ENCODE data around the gene C11orf21.
"Not testable (repeated sequence)": the region's sequence is repeated elsewhere in the genome, so short reads cannot be mapped to it uniquely, and the experiment has no call there.

C11orf21 gene

GRCh38 chr11:2290351-2290841 lies 11.3 kb downstream of the C11orf21 start:
- TF ChIP-seq, protein P1, sequence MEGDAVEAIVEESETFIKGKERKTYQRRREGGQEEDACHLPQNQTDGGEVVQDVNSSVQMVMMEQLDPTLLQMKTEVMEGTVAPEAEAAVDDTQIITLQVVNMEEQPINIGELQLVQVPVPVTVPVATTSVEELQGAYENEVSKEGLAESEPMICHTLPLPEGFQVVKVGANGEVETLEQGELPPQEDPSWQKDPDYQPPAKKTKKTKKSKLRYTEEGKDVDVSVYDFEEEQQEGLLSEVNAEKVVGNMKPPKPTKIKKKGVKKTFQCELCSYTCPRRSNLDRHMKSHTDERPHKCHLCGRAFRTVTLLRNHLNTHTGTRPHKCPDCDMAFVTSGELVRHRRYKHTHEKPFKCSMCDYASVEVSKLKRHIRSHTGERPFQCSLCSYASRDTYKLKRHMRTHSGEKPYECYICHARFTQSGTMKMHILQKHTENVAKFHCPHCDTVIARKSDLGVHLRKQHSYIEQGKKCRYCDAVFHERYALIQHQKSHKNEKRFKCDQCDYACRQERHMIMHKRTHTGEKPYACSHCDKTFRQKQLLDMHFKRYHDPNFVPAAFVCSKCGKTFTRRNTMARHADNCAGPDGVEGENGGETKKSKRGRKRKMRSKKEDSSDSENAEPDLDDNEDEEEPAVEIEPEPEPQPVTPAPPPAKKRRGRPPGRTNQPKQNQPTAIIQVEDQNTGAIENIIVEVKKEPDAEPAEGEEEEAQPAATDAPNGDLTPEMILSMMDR (IDR thresholded peaks at IDR 0.05; ENCODE audit: low read depth, low read length), result no peak
- no peak overlapping the region for H3K4me3 ChIP-seq (ENCODE audit: low read depth, low read length)

- TF ChIP-seq, protein P1 (IDR thresholded peaks at IDR 0.05; ENCODE audit: low read depth, low read length), result no peak
- no peak overlapping the region for H3K4me3 ChIP-seq (ENCODE audit: low read depth, low read length)
Observed at GRCh38 chr11:2289859-2290258, 11.9 kb downstream of the C11orf21 start.

- TF ChIP-seq, protein P1 (IDR thresholded peaks at IDR 0.05; ENCODE audit: low read depth, low read length), result no peak
- H3K4me3 ChIP-seq (ENCODE audit: low read depth, low read length), result no peak overlapping the region
Observed at GRCh38 chr11:2289350-2289749, 12.4 kb downstream of the C11orf21 start.

- TF ChIP-seq, protein P1 (IDR thresholded peaks at IDR 0.05; ENCODE audit: low read depth, low read length), result no peak
Observed at GRCh38 chr11:2287091-2287490, 14.6 kb downstream of the C11orf21 start.

DNA sequence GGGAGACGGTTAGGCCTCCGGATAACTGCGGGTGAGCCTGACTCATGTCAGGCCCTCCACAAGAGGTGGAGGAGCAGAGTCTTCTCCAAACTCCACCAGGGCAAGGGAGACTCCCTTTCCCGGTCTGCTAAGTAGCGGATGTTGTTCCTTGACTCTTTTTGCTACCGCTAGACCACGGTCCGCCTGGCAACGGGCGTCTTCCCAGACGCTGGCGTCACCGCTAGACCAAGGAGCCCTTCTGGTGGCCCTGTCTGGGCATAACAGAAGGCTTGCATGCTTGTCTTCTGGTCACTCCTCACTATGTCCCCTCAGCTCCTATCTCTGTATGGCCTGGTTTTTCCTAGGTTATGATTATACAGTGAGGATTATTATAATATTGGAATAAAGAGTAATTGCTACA lies 15.4 kb downstream of the C11orf21 start:
- H3K4me3 ChIP-seq (ENCODE audit: low read depth, low read length), result not testable (repeated sequence)

More at GRCh38 chr11:2287091-2287490, 14.6 kb downstream of the C11orf21 start:
- no peak overlapping the region for H3K4me3 ChIP-seq (ENCODE audit: low read depth, low read length)

GRCh38 chr11:2280208-2280607 lies 21.5 kb downstream of the C11orf21 start:
- TF ChIP-seq, protein P1 (IDR thresholded peaks at IDR 0.05; ENCODE audit: low read depth, low read length), result no peak
- no peak overlapping the region for H3K4me3 ChIP-seq (ENCODE audit: low read depth, low read length)

DNA sequence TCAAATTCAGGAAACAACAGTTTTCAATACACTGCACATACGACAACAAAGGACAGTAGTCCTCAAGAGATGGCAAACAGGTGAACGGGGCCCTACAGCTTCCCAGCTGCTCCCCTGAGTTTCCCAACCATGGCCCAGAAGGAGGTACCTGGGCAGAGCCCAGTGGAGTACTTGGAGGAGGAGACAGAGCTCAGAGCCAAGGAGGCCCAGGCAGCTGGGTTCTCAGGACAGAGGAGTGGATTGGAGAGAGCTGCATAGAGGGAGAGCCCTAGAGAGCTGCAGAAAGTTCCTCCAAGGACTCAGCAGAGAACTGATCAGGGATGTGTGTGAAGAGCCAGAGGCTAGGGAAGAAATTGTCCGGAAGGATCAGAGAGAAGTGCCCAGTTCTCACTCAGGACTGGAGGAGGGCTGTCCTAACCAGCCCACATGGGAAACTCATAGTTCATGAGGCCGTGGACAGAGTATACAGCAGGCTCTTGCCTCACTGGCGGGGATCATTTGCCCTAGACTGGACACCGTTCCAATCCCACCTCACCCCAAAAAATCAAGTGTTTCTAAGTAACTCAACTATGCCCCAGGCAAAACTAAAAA lies 23.7 kb downstream of the C11orf21 start:
- TF ChIP-seq, protein P1 (IDR thresholded peaks at IDR 0.05; ENCODE audit: low read depth, low read length), result no peak
- no peak overlapping the region for H3K4me3 ChIP-seq (ENCODE audit: low read depth, low read length)

GRCh38 chr11:2277008-2277346 lies 24.7 kb downstream of the C11orf21 start:
- TF ChIP-seq, protein P1 (IDR thresholded peaks at IDR 0.05; ENCODE audit: low read depth, low read length), result no peak

More at GRCh38 chr11:2277008-2277346, 24.7 kb downstream of the C11orf21 start:
- no peak overlapping the region for H3K4me3 ChIP-seq (ENCODE audit: low read depth, low read length)
